Right renal pelvis (tissue), 4 donors: ENCODE data around the gene UCK2. TPM values are rescaled to one million over a fixed set of nuclear protein-coding genes. Genes with fewer than 3 reads are reported as not detected.

Experiments
- DNase-seq, 4 donors: peaks; one replicate each; pipeline ENCODE4 v3.0.0-alpha.2; 2013; ENCODE audit warnings: low read depth in 4 of 4, low spot score in 3 of 4, missing footprints in 1 of 4
- polyA plus RNA-seq, 4 donors: library from polyadenylated mRNA; unstranded; fragments of 120-200 nt; gene quantifications; one replicate each; pipeline ENCODE4 v1.2.1, GENCODE V29; 2013; ENCODE audit not compliant: insufficient read length in 4 of 4

Gene UCK2
- polyA plus RNA-seq, 4 donors: 20.3 to 22.3 (median 21.2) TPM

GRCh38 chr1:165833358-165833757 lies 5.9 kb downstream of the UCK2 start:
- DNase-seq: no peak

- DNase-seq: no peak
Observed at GRCh38 chr1:165834229-165834628, 6.8 kb downstream of the UCK2 start.

GRCh38 chr1:165834881-165835280 lies 7.5 kb downstream of the UCK2 start:
- DNase-seq: no peak

GRCh38 chr1:165836664-165837482 lies 9.5 kb downstream of the UCK2 start:
- no peak for DNase-seq

GRCh38 chr1:165837838-165838364 lies 10.5 kb downstream of the UCK2 start:
- no peak for DNase-seq

GRCh38 chr1:165840423-165840822 lies 13.0 kb downstream of the UCK2 start:
- DNase-seq: no peak

- no peak for DNase-seq
Observed at GRCh38 chr1:165841582-165842017, 14.2 kb downstream of the UCK2 start.

- DNase-seq: no peak
Observed at GRCh38 chr1:165842023-165842670, 14.7 kb downstream of the UCK2 start.

- no peak for DNase-seq
Observed at GRCh38 chr1:165842671-165843129, 15.3 kb downstream of the UCK2 start.

- no peak for DNase-seq
Observed at GRCh38 chr1:165843304-165843703, 15.9 kb downstream of the UCK2 start.

- no peak for DNase-seq
Observed at GRCh38 chr1:165844114-165844798, 16.8 kb downstream of the UCK2 start.

GRCh38 chr1:165844933-165845332 lies 17.5 kb downstream of the UCK2 start:
- no peak for DNase-seq

- no peak for DNase-seq
Observed at GRCh38 chr1:165845569-165845968, 18.2 kb downstream of the UCK2 start.

GRCh38 chr1:165845992-165846748 lies 18.8 kb downstream of the UCK2 start:
- no peak for DNase-seq

- DNase-seq: no peak
Observed at GRCh38 chr1:165847486-165847885, 20.1 kb downstream of the UCK2 start.

GRCh38 chr1:165849353-165850133 lies 22.1 kb downstream of the UCK2 start:
- DNase-seq: no peak

GRCh38 chr1:165851034-165851658 lies 23.7 kb downstream of the UCK2 start:
- DNase-seq: no peak

- DNase-seq: no peak
Observed at GRCh38 chr1:165852871-165853270, 25.5 kb downstream of the UCK2 start.

- DNase-seq: no peak
Observed at GRCh38 chr1:165853528-165854075, 26.2 kb downstream of the UCK2 start.
